ENCODE data around the gene SCRN2.

SCRN2 gene

DNA sequence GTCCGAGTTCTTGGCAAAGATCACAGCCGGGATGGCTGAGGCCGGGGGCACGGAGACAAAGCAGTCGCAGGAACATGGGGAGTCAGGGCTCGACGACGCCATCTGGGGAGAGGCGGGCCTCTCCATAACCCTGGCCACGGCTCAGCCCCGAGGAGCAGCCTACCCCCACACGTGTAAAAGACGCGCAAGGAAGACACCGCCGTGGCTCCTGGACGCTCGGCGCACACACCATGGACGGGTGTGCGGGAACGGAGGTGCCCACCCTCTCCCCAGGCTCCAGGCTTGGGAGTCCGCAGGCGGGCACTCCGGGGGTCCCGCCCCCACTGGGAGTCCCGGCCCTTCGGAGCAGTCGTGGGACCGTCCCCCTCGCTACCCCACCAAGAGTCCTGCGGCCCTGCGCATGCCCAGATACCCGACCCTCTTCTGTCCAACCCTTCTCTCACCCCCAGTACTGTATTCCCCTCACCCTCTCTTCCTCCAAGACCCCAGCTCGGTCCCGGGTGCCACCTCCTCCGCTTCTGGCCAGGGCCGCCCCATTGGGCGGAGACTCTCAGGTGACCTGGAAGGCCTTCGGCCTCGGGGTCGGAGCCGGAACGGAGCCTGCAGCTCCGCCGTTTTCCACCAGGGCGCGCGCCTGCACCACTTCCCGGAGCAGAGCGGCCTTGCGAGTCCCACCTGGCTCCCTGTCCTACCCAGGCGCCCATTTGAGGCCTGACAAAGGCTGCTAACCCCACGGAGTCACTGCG lies at the start of gene SCRN2:
TSS of gene SCRN2 (minus strand) at position 532 of the 746 bp plus-strand sequence. CDS start at position 102, 430 bp downstream.
- DNase-seq (ENCODE audit: low read depth in 3 of 3) = peak; percentile 76 to 91 (median 77)

- DNase-seq (ENCODE audit: low read depth in 3 of 3) = peak; percentile 83 to 91 (median 90)
These were observed 48.9 kb upstream of the SCRN2 start for GRCh38 chr17:47889734-47890529.

GRCh38 chr17:47888293-47888692 lies 47.2 kb upstream of the SCRN2 start:
- no peak for DNase-seq (ENCODE audit: low read depth in 3 of 3)

DNA sequence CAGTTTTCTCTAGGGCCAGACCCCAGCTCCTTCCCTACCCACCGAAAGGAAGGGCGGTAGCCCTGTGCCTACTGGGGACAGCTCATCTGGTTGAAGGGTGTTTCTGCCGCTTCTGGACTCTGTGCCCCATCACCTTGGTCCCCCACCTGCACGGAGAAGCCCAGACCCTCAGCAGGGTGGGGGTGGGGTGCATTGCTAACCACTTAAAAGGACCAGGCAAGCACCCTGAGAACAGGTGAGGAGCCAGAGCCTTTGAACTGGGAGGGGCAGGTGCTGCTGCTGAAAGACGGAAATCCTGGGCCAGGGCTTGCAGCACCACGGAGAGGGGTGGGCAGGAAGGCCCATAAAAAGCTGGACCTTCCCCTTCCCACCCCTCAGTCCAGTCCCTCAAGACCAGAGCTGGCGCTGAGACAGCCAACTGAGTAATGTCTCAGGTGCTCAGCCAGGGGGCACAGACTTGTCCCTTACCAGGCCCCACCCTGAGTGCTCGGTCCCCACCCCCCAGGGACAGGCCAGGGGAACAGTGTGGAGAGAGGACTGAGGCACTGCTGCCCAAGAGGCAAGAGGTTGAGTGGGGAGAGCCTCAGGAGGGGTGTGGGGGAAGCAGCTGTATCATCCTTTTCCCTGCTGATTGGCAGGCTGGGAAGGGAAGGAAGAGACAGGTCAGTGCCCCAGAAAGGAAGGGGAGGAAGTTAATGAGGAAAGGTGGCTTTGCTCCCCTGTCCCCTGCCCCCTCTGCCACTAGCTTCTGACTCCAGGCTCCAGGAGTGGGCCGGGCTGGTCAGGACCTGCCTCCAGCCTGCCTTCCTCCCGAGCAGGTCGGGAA lies 44.0 kb upstream of the SCRN2 start:
- no peak for DNase-seq (ENCODE audit: low read depth in 3 of 3)

- DNase-seq (ENCODE audit: low read depth in 3 of 3) = no peak
These were observed 43.3 kb upstream of the SCRN2 start for GRCh38 chr17:47884427-47884740.

GRCh38 chr17:47883589-47884426 lies 42.7 kb upstream of the SCRN2 start:
- no peak for DNase-seq (ENCODE audit: low read depth in 3 of 3)

GRCh38 chr17:47882695-47883588 lies 41.9 kb upstream of the SCRN2 start:
- no peak for DNase-seq (ENCODE audit: low read depth in 3 of 3)

DNA sequence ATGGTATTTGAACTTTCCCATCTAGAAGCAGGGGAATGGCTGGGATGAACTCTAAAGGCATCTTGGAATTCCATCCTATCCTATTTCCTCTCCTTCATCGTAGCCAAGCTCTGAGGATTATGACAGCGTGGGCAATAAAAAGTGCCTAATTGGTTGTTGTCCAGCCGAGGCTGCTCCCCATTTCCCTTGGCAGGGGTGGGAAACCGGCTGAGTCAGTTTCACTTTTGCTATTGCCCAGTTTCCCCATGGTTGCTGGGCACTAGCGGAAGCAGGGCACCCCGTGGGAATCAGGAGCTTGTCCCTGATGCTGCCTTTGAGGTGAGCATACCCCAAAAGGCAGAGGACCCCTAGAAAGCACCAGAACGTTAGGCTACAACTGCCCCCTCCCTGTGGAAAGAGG lies 41.2 kb upstream of the SCRN2 start:
- DNase-seq (ENCODE audit: low read depth in 3 of 3) = no peak

DNA sequence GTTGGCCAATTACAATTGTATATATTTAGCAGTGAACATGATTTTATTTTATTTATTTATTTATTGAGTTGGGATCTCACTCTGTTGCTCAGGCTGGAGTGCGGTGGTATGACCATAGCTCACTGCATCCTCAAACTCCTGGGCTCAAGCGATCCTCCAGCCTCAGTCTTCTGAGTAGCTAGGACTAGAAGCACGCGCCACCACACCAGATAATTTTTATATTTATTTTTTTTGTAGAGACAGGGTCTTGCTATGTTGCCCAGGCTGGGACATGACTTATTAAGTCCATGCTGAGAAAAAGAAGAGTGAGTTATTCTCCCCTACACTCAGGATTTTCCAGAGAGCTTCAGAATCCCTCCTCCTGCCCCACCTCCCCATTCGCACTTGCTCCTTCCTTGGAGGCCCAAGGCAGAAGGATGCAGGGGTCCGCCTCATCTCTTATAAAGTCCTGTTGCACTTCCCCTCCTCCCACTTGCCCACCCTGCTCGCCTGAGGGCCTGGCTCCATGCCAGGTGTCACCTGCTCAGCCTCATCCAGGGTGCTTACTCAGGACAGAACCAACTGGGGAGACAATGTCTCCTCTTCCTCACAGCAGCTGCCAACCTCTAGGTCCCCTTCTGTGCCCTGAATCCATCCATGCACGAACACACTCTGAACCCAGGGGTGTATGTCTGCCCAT lies 38.8 kb upstream of the SCRN2 start:
- no peak for DNase-seq (ENCODE audit: low read depth in 3 of 3)

GRCh38 chr17:47879028-47879585 lies 38.0 kb upstream of the SCRN2 start:
- DNase-seq (ENCODE audit: low read depth in 3 of 3) = no peak

DNA sequence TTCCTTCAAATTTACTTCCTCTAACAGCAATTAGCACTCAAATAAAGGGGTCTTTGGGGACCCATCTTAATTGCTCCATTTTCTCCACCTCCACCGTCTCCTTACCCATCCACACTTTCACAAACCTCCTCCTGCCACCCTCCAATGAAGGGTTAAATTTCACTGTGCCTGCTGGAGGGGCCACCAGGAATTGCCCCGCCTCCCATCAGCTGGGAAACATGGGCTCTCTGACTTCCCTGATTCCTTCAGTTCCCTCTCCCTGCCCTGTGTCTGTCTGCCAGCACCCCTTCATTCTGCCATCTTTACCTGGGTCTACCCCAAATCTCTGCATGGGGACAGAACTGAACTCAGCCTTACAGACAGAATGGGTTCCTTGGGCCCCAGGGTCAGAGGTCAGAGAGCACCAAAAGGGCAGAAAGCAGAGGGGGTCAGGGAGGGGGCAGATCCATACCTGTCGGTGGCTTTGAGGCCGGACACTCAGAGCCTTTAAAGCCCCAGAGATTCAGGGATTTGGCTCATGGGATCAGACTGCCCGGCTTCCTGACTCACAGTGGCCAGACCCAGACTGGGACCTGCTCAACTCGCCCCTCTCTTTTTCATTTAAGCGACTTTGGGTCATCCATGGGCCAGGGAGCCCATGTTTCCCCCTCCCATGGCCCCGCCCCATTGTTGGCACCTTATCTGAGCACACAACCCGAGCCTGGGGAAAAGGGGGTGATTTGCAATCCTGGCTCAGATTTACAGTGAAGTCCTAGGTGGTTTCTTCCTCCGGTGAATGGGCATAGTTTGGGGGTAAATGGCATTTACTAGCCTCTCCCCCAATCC lies 37.3 kb upstream of the SCRN2 start:
- DNase-seq (ENCODE audit: low read depth in 3 of 3) = no peak

GRCh38 chr17:47877368-47878034 lies 36.4 kb upstream of the SCRN2 start:
- DNase-seq (ENCODE audit: low read depth in 3 of 3) = no peak

- DNase-seq (ENCODE audit: low read depth in 3 of 3) = no peak
These were observed 34.2 kb upstream of the SCRN2 start for GRCh38 chr17:47875011-47875985.

GRCh38 chr17:47873200-47874090 lies 32.4 kb upstream of the SCRN2 start:
- no peak for DNase-seq (ENCODE audit: low read depth in 3 of 3)

DNA sequence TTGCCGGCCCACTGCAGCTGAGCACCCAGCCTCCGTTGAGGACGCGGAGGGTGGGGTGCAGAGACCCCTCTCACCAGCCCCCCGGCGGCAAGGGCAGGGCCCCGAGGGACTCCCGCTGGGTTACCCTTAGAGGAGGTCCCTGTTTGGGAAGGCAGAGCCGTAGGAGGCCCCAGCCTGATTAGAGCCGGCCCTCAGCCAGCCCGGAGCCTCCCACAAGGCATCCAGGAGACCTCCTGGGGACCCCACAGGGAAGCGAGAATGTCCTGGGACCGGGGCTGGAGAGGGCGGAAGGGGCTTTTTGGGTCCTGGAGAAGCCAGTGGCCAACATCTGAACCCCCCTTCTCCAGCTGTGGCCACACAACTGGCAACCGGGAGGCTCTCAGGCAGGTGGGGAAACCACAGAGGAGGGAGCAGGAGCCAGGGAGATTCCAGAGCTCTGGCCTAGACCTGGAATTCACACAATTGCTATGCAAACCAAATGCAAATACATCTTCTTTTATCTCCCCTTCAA lies 31.6 kb upstream of the SCRN2 start:
- no peak for DNase-seq (ENCODE audit: low read depth in 3 of 3)

All from stimulated activated CD4-positive, alpha-beta T cell treated with anti-CD3 and anti-CD28 coated beads, TNF-alpha, amount 100 ng/mL, for 24 hours (primary cell).